GM23338 (cell line): ENCODE results near the gene TICAM2. TPM values are rescaled to one million over a fixed set of nuclear protein-coding genes. Genes with fewer than 3 reads are reported as not detected.

Experiments used
- ATAC-seq: fragments of 200-7000 bp; cut with Tn5 transposase; 3 replicates; pipeline ENCODE4 v1.9.1; 2020
- DNase-seq: peaks from one replicate; pipeline ENCODE4 v3.0.0-alpha.2; 2015; ENCODE audit warnings: low spot score
- H2AFZ ChIP-seq: fragments of 200-600 bp; sonication (generic); 2 replicates; pipeline ENCODE4 v1.8.0; 2016; ENCODE audit warnings: antibody characterized with exemption, mild to moderate bottlenecking, moderate library complexity
- H3F3A ChIP-seq: fragments of 200-600 bp; sonication (generic); replicated peaks from 2 replicates; pipeline ENCODE4 v1.8.0; 2017; ENCODE audit warnings: antibody characterized with exemption, mixed run types, low read depth
- H3K27ac ChIP-seq: fragments of 200-600 bp; sonication (generic); 2 replicates; pipeline ENCODE4 v1.6.1; 2016; ENCODE audit warnings: low read depth
- H3K27me3 ChIP-seq: fragments of 200-600 bp; sonication (generic); 2 replicates; pipeline ENCODE4 v1.8.0; 2016; ENCODE audit warnings: mild to moderate bottlenecking, mixed run types, moderate library complexity; ENCODE audit not compliant: insufficient read depth
- H3K36me3 ChIP-seq: fragments of 200-600 bp; sonication (generic); 2 replicates; pipeline ENCODE4 v1.8.0; 2016; ENCODE audit warnings: mild to moderate bottlenecking; ENCODE audit not compliant: insufficient read depth
- H3K4me1 ChIP-seq: fragments of 200-600 bp; sonication (generic); 2 replicates; pipeline ENCODE4 v1.8.0; 2016; ENCODE audit warnings: mild to moderate bottlenecking, moderate library complexity; ENCODE audit not compliant: insufficient read depth
- H3K4me2 ChIP-seq: fragments of 200-600 bp; sonication (generic); 2 replicates; pipeline ENCODE4 v1.7.1; 2017; ENCODE audit warnings: mixed run types
- H3K4me3 ChIP-seq: fragments of 200-600 bp; sonication (generic); 2 replicates; pipeline ENCODE4 v1.6.1; 2016; ENCODE audit warnings: mixed run types
- H3K79me2 ChIP-seq: fragments of 200-600 bp; sonication (generic); replicated peaks from 2 replicates; pipeline ENCODE4 v1.8.0; 2017; ENCODE audit warnings: mild to moderate bottlenecking; ENCODE audit not compliant: insufficient read depth
- H3K9me2 ChIP-seq: fragments of 200-600 bp; sonication (generic); 2 replicates; pipeline ENCODE4 v1.8.0; 2017; ENCODE audit not compliant: insufficient read depth
- H4K20me1 ChIP-seq: fragments of 200-600 bp; sonication (generic); replicated peaks from 2 replicates; pipeline ENCODE4 v1.8.0; 2017; ENCODE audit warnings: mild to moderate bottlenecking; ENCODE audit not compliant: insufficient read depth
- H3K27ac Mint-ChIP-seq: 2 replicates; pipeline ENCODE4 v1.8.0; 2020; ENCODE audit warnings: inconsistent platforms, mild to moderate bottlenecking, moderate library complexity, mixed read lengths
- H3K27me3 Mint-ChIP-seq: 3 replicates; pipeline ENCODE4 v1.8.0; 2022; ENCODE audit warnings: low read depth, mild to moderate bottlenecking, moderate library complexity, mixed read lengths, inconsistent platforms; ENCODE audit not compliant: insufficient read depth, poor library complexity
- H3K36me3 Mint-ChIP-seq: 3 replicates; pipeline ENCODE4 v1.8.0; 2021; ENCODE audit warnings: low read depth, mild to moderate bottlenecking, inconsistent platforms, moderate library complexity, mixed read lengths
- H3K4me1 Mint-ChIP-seq: 3 replicates; pipeline ENCODE4 v1.8.0; 2020; ENCODE audit warnings: mild to moderate bottlenecking, inconsistent platforms, mixed read lengths
- H3K4me3 Mint-ChIP-seq: 3 replicates; pipeline ENCODE4 v1.8.0; 2021; ENCODE audit warnings: moderate library complexity, mild to moderate bottlenecking, inconsistent platforms, mixed read lengths
- H3K9me3 Mint-ChIP-seq: 3 replicates; pipeline ENCODE4 v1.8.0; 2020; ENCODE audit warnings: moderate library complexity, mild to moderate bottlenecking, inconsistent platforms, mixed read lengths
- CREB1 ChIP-seq: fragments of 250-450 bp; sonication (Bioruptor Pico); IDR thresholded peaks from 2 replicates; pipeline ENCODE4 v1.5.0; 2020; ENCODE audit warnings: low read depth, mild to moderate bottlenecking, moderate library complexity
- CTCF ChIP-seq, 2 experiments: fragments of 200-600 bp in 1 of 2; sonication (generic) in 1 of 2; conservative IDR thresholded peaks; 2 replicates each; pipeline versions ENCODE4 v1.5.1 to v1.6.1; 2016 to 2017; ENCODE audit warnings: antibody characterized with exemption in 2 of 2, low read depth in 2 of 2, mild to moderate bottlenecking in 2 of 2, moderate library complexity in 1 of 2
- ETS1 ChIP-seq: IDR thresholded peaks from 2 replicates; pipeline ENCODE4 v1.6.1; 2016; ENCODE audit warnings: antibody characterized with exemption
- EZH2 ChIP-seq: fragments of 200-600 bp; sonication (generic); IDR thresholded peaks from one replicate; pipeline ENCODE4 v1.8.0; 2017; ENCODE audit warnings: antibody characterized with exemption, mild to moderate bottlenecking, low read depth; ENCODE audit not compliant: unreplicated experiment
- EZH2phosphoT487 ChIP-seq: fragments of 200-600 bp; sonication (generic); IDR thresholded peaks from one replicate; pipeline ENCODE4 v1.8.1; 2018; ENCODE audit warnings: antibody characterized with exemption; ENCODE audit not compliant: unreplicated experiment
- JUNB ChIP-seq: IDR thresholded peaks from one replicate; pipeline ENCODE4 v1.6.1; 2016; ENCODE audit warnings: antibody characterized with exemption; ENCODE audit not compliant: unreplicated experiment
- NANOG ChIP-seq: IDR thresholded peaks from 2 replicates; pipeline ENCODE4 v1.6.1; 2016; ENCODE audit warnings: antibody characterized with exemption, borderline replicate concordance
- POLR2AphosphoS5 ChIP-seq: IDR thresholded peaks from 2 replicates; pipeline ENCODE4 v1.6.1; 2016; ENCODE audit warnings: antibody characterized with exemption, low read depth
- REST ChIP-seq: IDR thresholded peaks from one replicate; pipeline ENCODE4 v1.6.1; 2018; ENCODE audit warnings: antibody characterized with exemption; ENCODE audit not compliant: unreplicated experiment
- STAT1 ChIP-seq: IDR thresholded peaks from one replicate; pipeline ENCODE4 v1.6.1; 2016; ENCODE audit warnings: antibody characterized with exemption; ENCODE audit not compliant: unreplicated experiment
- ZNF114 ChIP-seq: fragments of 250-450 bp; sonication (Bioruptor Pico); IDR thresholded peaks from 2 replicates; pipeline ENCODE4 v1.5.0; 2020; ENCODE audit warnings: mild to moderate bottlenecking, moderate library complexity
- ZNF331 ChIP-seq: fragments of 250-450 bp; sonication (Bioruptor Pico); IDR thresholded peaks from 2 replicates; pipeline ENCODE4 v1.5.0; 2020; ENCODE audit warnings: low read depth, mild to moderate bottlenecking, moderate library complexity
- ZNF462 ChIP-seq: fragments of 250-450 bp; sonication (Bioruptor Pico); IDR thresholded peaks from 2 replicates; pipeline ENCODE4 v1.5.0; 2020; ENCODE audit warnings: mild to moderate bottlenecking, moderate library complexity
- polyA plus RNA-seq: library from polyadenylated mRNA; unstranded; fragments of >200 nt; fragmentation: Nextera tagmentation; extraction: Ambion mirVana; gene quantifications from 2 replicates; pipeline ENCODE4 v1.2.1, GENCODE V29; 2016
- total RNA-seq: library from RNA; depleted of rRNA; stranded (reverse); fragments of >200 nt; shearing (Covaris generic); gene quantifications from 2 replicates; pipeline ENCODE4 v1.2.3, GENCODE V29; 2014

The TICAM2 gene
- total and polyA plus RNA-seq, 2 experiments from 2014 or later = 1.0 TPM; not detected in 1

- TF ChIP-seq CTCF (conservative IDR thresholded peaks at IDR 0.05; ENCODE audit: low read depth in 2 of 2) (no peak), ZNF462 (no peak), ZNF114 (no peak), NANOG (no peak), EZH2 (no peak), CREB1 (no peak), STAT1 (no peak), ETS1 (no peak), ZNF331 (CRISPR knock-in tag) (no peak), REST (no peak), EZH2phosphoT487 (no peak), JUNB (no peak), POLR2AphosphoS5 (no peak)
- Mint-ChIP-seq H3K27ac (peak overlapping the region; percentile 25; the same call in 1 of the 2 replicates), H3K9me3 (no peaks in the 10 kb centered on the region), H3K27me3 (no peaks in the 10 kb centered on the region), H3K36me3 (no peaks in the 10 kb centered on the region), H3K4me1 (peaks cover 12% of the 10 kb centered on the region), H3K4me3 (no peak overlapping the region)
- no peaks in the 10 kb centered on the region for H3F3A ChIP-seq
- H3K36me3 ChIP-seq = no peaks in the 10 kb centered on the region
- H3K4me2 ChIP-seq = peak overlapping the region; percentile 59; the same call in 1 of the 2 replicates
- ATAC-seq (peak; percentile 40; the same call in 1 of the 3 replicates), DNase-seq (no peak)
- H2AFZ ChIP-seq = 0 out of 2 replicates have a peak overlapping the region, but pooled peaks have one; percentile 40
- no peak overlapping the region for H3K27ac ChIP-seq
- peaks cover 8% of the 10 kb centered on the region for H3K4me1 ChIP-seq
- H4K20me1 ChIP-seq = no peaks in the 10 kb centered on the region
- no peaks in the 10 kb centered on the region for H3K9me2 ChIP-seq
- no peaks in the 10 kb centered on the region for H3K27me3 ChIP-seq
- no peaks in the 10 kb centered on the region for H3K79me2 ChIP-seq
- no peak overlapping the region for H3K4me3 ChIP-seq
Measured at GRCh38 chr5:115557667-115558387, 44.5 kb downstream of the TICAM2 start.
